ENCODE results near the gene RSPO3.

DNA sequence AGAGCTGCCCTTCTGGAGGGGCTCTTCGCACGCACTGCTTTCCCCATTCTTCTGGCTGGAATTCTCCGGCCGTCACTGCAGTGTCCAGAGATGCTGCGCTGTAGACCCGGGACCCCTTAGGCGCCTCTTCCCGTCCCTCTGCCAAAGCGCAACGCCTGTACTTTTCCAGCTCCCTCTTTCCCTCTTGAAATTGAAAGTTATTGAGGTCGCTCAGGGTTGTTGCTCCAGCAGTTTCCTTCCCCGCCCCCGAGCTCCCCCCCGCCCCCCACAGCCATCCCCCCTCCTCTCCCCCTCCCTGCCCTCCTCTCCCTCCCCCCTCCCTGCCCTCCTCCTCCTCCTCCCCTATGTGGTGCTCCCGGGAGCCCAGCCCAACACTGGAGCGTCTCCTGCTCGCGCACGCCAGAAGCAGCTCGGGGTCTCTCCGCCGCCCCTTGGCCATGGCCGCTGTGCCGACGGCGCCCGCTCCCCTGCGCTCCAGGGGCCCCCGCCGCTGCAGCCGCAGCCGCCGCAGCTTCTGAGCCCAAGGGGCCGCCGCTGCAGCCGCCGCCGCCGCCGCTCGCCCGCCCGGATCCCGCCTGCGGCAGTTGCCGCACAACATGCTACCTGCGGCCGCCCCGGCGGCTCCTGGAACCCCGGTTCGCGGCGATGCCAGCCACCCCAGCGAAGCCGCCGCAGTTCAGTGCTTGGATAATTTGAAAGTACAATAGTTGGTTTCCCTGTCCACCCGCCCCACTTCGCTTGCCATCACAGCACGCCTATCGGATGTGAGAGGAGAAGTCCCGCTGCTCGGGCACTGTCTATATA is at the start of gene RSPO3:
- TF ChIP-seq CTCF (IDR thresholded peaks at IDR 0.05) = no peak
- TF ChIP-seq POLR2A (IDR thresholded peaks at IDR 0.05) = no peak

Measured in Peyer's patch (tissue), 4 donors.